HCT116 (cell line): Measurements from ENCODE around the gene ACACB. TPM values are rescaled to one million over a fixed set of nuclear protein-coding genes. Genes with fewer than 3 reads are reported as not detected.

Experiments
- ATAC-seq: fragments of 200-7000 bp; cut with Tn5 transposase; 2 replicates; pipeline ENCODE4 v1.9.1; 2020; ENCODE audit warnings: mild to moderate bottlenecking, moderate library complexity
- BruUV-seq: library from RNA; stranded (reverse); fragments of 400-500 nt; replicated peaks from 2 replicates; lab custom pipeline; 2021; lab: Mats Ljungman, UMichigan
- CTCF ChIA-PET: fragments of 300-600 bp; sonication (Branson Sonifier 250); formaldehyde crosslinking; loops from one replicate; lab custom pipeline; 2021; ENCODE audit warnings: antibody characterized with exemption; lab: Charles Lee
- POLR2A ChIA-PET: fragments of 300-600, 350-600 bp; sonication (Branson Sonifier 250); formaldehyde crosslinking; loops from one replicate; lab custom pipeline; 2021; ENCODE audit warnings: antibody characterized with exemption; lab: Charles Lee
- RAD21 ChIA-PET, 2 experiments: fragments of 300-600 bp; sonication (Branson Sonifier 250); formaldehyde crosslinking; loops; one replicate each; lab custom pipeline; 2023; ENCODE audit warnings: low total read pairs in 2 of 2; ENCODE audit not compliant: uncharacterized antibody in 2 of 2, unreplicated experiment in 2 of 2, low non-redundant PET in 1 of 2; lab: Charles Lee
- DNase-seq: peaks from one replicate; pipeline ENCODE4 v3.0.0-alpha.2; 2010; ENCODE audit warnings: low read depth, low spot score
- H2AFZ ChIP-seq: fragments of 200-600 bp; shearing (Covaris generic), sonication (generic); 2 replicates; pipeline ENCODE4 v1.6.1; 2017; ENCODE audit warnings: low read depth, mixed run types, mixed read lengths, antibody characterized with exemption, low read length; ENCODE audit not compliant: poor library complexity, severe bottlenecking
- H3K27ac ChIP-seq: 2 replicates; pipeline ENCODE4 v1.5.1; 2012; ENCODE audit warnings: low read depth, low read length
- H3K27me3 ChIP-seq: fragments of 200-600 bp; sonication (generic); 2 replicates; pipeline ENCODE4 v1.6.1; 2016; ENCODE audit warnings: mixed run types, low read length, mixed read lengths; ENCODE audit not compliant: insufficient read depth
- H3K36me3 ChIP-seq, 2 experiments: fragments of 200-500 bp in 1 of 2; fragments of 200-600 bp in 1 of 2; sonication (Bioruptor generic) in 1 of 2; sonication (generic) in 1 of 2; 2 replicates each; pipeline versions ENCODE4 v1.5.1 to v1.6.1; 2014 to 2016; ENCODE audit warnings: low read length in 2 of 2, inconsistent platforms in 1 of 2, mixed read lengths in 1 of 2, mixed run types in 1 of 2; ENCODE audit not compliant: insufficient read depth in 2 of 2, control insufficient read depth in 1 of 2
- H3K4me1 ChIP-seq, 2 experiments: fragments of 200-600 bp in 1 of 2; sonication (generic) in 1 of 2; 2 replicates each; pipeline versions ENCODE4 v1.5.1 to v1.6.1; 2012 to 2017; ENCODE audit warnings: low read length in 2 of 2, inconsistent platforms in 1 of 2, mild to moderate bottlenecking in 1 of 2, mixed read lengths in 1 of 2, mixed run types in 1 of 2, moderate library complexity in 1 of 2; ENCODE audit not compliant: insufficient read depth in 2 of 2, control insufficient read depth in 1 of 2
- H3K4me2 ChIP-seq: fragments of 200-600 bp; sonication (generic); 2 replicates; pipeline ENCODE4 v1.6.1; 2017; ENCODE audit warnings: mixed run types, low read length, mixed read lengths
- H3K4me3 ChIP-seq, 2 experiments: fragments of 200-600 bp in 1 of 2; sonication (generic) in 1 of 2; replicated peaks in 1 of 2; 2 replicates each; pipeline ENCODE4 v1.5.1; 2011 to 2016; ENCODE audit warnings: low read length in 2 of 2, control low read depth in 1 of 2, low read depth in 1 of 2, mild to moderate bottlenecking in 1 of 2, mixed read lengths in 1 of 2, mixed run types in 1 of 2
- H3K79me2 ChIP-seq: fragments of 200-600 bp; sonication (generic); 2 replicates; pipeline ENCODE4 v1.6.1; 2017; ENCODE audit warnings: mild to moderate bottlenecking, mixed run types, low read length, moderate library complexity, mixed read lengths; ENCODE audit not compliant: insufficient read depth
- H3K9ac ChIP-seq: fragments of 200-600 bp; sonication (generic); 2 replicates; pipeline ENCODE4 v1.6.1; 2016; ENCODE audit warnings: low read length, mixed read lengths
- H3K9me2 ChIP-seq: fragments of 200-600 bp; sonication (generic), shearing (Covaris generic); 2 replicates; pipeline ENCODE4 v1.6.1; 2017; ENCODE audit warnings: mixed run types, mild to moderate bottlenecking, moderate library complexity; ENCODE audit not compliant: insufficient read depth
- H3K9me3 ChIP-seq, 2 experiments: fragments of 200-500 bp in 1 of 2; fragments of 200-600 bp in 1 of 2; sonication (Bioruptor generic) in 1 of 2; sonication (generic) in 1 of 2; 2 replicates each; pipeline ENCODE4 v1.6.1; 2014 to 2017; ENCODE audit warnings: low read length in 2 of 2, mixed read lengths in 2 of 2, inconsistent platforms in 1 of 2, low read depth in 1 of 2, mild to moderate bottlenecking in 1 of 2, mixed run types in 1 of 2, moderate library complexity in 1 of 2; ENCODE audit not compliant: control insufficient read depth in 1 of 2, insufficient read depth in 1 of 2
- H4K20me1 ChIP-seq: fragments of 200-600 bp; sonication (generic), shearing (Covaris generic); 2 replicates; pipeline ENCODE4 v1.6.1; 2017; ENCODE audit warnings: mixed run types, mild to moderate bottlenecking, moderate library complexity; ENCODE audit not compliant: insufficient read depth
- CBX3 ChIP-seq: IDR thresholded peaks from 2 replicates; pipeline ENCODE4 v1.6.1; 2012; ENCODE audit warnings: low read depth
- CEBPB ChIP-seq: IDR thresholded peaks from 2 replicates; pipeline ENCODE4 v1.6.1; 2012; ENCODE audit warnings: low read depth
- ELF1 ChIP-seq: IDR thresholded peaks from 2 replicates; pipeline ENCODE4 v1.6.1; 2012; ENCODE audit warnings: low read depth, borderline replicate concordance
- EZH2 ChIP-seq: fragments of 200-600 bp; sonication (generic); IDR thresholded peaks from 2 replicates; pipeline ENCODE4 v1.6.1; 2017; ENCODE audit warnings: antibody characterized with exemption, mixed run types
- EZH2phosphoT487 ChIP-seq: fragments of 200-600 bp; IDR thresholded peaks from 2 replicates; pipeline ENCODE4 v1.6.1; 2018; ENCODE audit warnings: antibody characterized with exemption, borderline replicate concordance
- FOSL1 ChIP-seq: IDR thresholded peaks from 2 replicates; pipeline ENCODE4 v1.6.1; 2012; ENCODE audit warnings: low read depth
- JUND ChIP-seq: IDR thresholded peaks from 2 replicates; pipeline ENCODE4 v1.6.1; 2012
- POLR2A ChIP-seq: IDR thresholded peaks from 2 replicates; pipeline ENCODE4 v1.7.0; 2011; ENCODE audit warnings: borderline replicate concordance; ENCODE audit not compliant: insufficient read depth, insufficient read length; ENCODE audit errors: extremely low read depth
- POLR2AphosphoS5 ChIP-seq: IDR thresholded peaks from 2 replicates; pipeline ENCODE4 v1.6.1; 2011; ENCODE audit warnings: mild to moderate bottlenecking, low read depth, low read length, moderate library complexity
- RAD21 ChIP-seq: IDR thresholded peaks from 2 replicates; pipeline ENCODE4 v1.6.1; 2012; ENCODE audit warnings: low read depth, mild to moderate bottlenecking
- SIN3A ChIP-seq: IDR thresholded peaks from 2 replicates; pipeline ENCODE4 v1.6.1; 2012; ENCODE audit warnings: low read depth
- SP1 ChIP-seq: IDR thresholded peaks from 2 replicates; pipeline ENCODE4 v1.6.1; 2012; ENCODE audit warnings: low read depth
- SRF ChIP-seq: IDR thresholded peaks from 2 replicates; pipeline ENCODE4 v1.6.1; 2012; ENCODE audit warnings: low read depth
- TCF7L2 ChIP-seq: IDR thresholded peaks from 2 replicates; pipeline ENCODE4 v1.7.0; 2011; ENCODE audit warnings: borderline replicate concordance, inconsistent platforms; ENCODE audit not compliant: insufficient read depth, insufficient read length; ENCODE audit errors: extremely low read depth
- YY1 ChIP-seq: IDR thresholded peaks from 2 replicates; pipeline ENCODE4 v1.6.1; 2011; ENCODE audit warnings: low read length, low read depth, moderate library complexity, mild to moderate bottlenecking; ENCODE audit not compliant: insufficient replicate concordance; ENCODE audit errors: extremely low read depth
- ZFX ChIP-seq: fragments of 450-650 bp; IDR thresholded peaks from 2 replicates; pipeline ENCODE4 v1.6.1; 2017
- ZNF274 ChIP-seq: fragments of 200-500 bp; sonication (Bioruptor generic); IDR thresholded peaks from 2 replicates; pipeline ENCODE4 v1.6.1; 2014; ENCODE audit warnings: mild to moderate bottlenecking, low read depth, low read length, inconsistent platforms
- intact Hi-C: fragments of 100-400 bp; cut with micrococcal nuclease; formaldehyde crosslinking; loops from 2 replicates; pipeline ENCODE4 v1.10.0; 2022
- total RNA-seq: library from RNA; stranded (reverse); gene quantifications from one replicate; pipeline ENCODE4 v1.2.1, GENCODE V29; 2021; ENCODE audit not compliant: unreplicated experiment
- TF ChIP-seq, protein P1 (sequence below), 3 experiments: fragments of 200-600 bp in 1 of 3; sonication (generic) in 1 of 3; IDR thresholded peaks in 2 of 3; conservative IDR thresholded peaks in 1 of 3; 2 replicates each; pipeline ENCODE4 v1.5.1; 2012 to 2017; ENCODE audit warnings: low read depth in 2 of 3, low read length in 2 of 3, antibody characterized with exemption in 1 of 3, borderline replicate concordance in 1 of 3, control low read depth in 1 of 3, mild to moderate bottlenecking in 1 of 3, mixed read lengths in 1 of 3, mixed run types in 1 of 3, moderate library complexity in 1 of 3; ENCODE audit not compliant: insufficient read depth in 1 of 3
- TF ChIP-seq, protein P2 (sequence below): IDR thresholded peaks from 2 replicates; pipeline ENCODE4 v1.6.1; 2012; ENCODE audit warnings: low read depth
- TF ChIP-seq, protein P3 (sequence below): IDR thresholded peaks from 2 replicates; pipeline ENCODE4 v1.6.1; 2012

The ACACB gene
- total RNA-seq, 1 experiment from 2014 or later, result 11.1 TPM

DNA sequence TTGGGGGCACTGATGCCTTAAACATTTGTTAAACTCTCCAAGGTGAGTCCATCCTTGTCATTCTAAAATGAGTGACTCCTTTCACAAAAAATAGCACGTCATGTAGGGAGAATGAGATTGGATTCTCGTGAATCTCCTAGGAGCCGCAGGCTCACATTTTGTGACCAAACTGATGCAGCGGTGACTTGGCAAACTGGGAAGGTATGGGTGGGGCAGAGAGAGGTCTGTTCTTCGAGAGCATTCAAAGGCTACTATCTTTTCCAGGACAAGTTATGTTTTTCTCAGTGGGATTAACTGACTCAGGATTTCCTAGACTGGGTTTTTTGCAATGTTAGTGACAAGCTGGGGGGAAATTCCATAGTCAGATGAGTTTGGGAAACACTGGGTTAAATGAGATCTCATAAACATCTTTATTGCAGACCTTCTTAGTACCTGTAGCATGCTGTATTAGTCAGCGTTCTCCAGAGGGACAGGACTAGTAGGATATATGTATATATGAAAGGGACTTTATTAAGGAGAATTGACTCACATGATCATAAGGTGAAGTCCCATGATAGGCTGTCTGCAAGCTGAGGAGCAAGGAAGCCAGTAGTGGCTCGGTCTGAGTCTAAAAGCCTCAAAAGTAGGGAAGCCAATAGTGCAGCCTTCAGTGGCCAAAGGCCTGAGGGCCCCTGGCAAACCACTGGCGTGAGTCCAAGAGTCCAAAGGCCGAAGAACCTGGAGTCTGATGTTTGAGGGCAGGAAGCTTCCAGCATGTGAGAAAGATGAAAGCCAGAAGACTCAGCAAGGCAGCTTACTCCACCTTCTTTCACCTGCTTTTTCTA, 131.7 kb downstream of the ACACB start (continued):
- no peak for TF ChIP-seq SRF

DNA sequence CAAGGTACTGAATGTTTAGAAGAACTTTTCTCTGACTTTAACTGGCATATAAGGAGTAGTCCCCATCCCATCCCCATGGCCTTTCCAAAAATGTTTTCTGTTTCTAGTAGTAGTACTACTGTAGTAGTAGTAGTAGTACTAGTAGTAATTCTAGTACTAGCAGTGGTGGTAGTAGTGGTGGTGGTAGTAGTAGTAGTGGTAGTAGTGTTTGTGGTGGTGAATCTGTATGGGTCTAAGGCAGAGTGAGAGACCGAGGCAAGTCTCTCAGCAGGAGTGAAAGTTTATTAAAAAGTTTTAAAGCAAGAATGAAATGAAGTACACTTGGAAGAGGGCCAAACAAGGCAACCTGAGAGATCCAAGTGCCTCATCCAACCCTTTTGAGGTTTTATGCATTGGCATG, 134.1 kb downstream of the ACACB start:
- no peaks in the 10 kb centered on the region for H4K20me1 ChIP-seq
- H2AFZ ChIP-seq, result no peak overlapping the region
- no peaks in the 10 kb centered on the region for H3K36me3 ChIP-seq
- RAD21 ChIA-PET, result no interaction called here
- no TSS peak for BruUV-seq
- no peak overlapping the region for H3K4me2 ChIP-seq
- CTCF ChIA-PET, result no interaction called here
- peaks cover 7 to 9% of the 10 kb centered on the region in 2 experiments; a peak in 2 of 4 replicates for H3K9me3 ChIP-seq
- no peak overlapping the region for H3K27ac ChIP-seq
- no peak overlapping the region for H3K4me3 ChIP-seq
- TF ChIP-seq RAD21 (no peak), SRF (no peak), EZH2phosphoT487 (no peak), TCF7L2 (no peak), POLR2A (no peak), SP1 (no peak), POLR2AphosphoS5 (no peak), FOSL1 (no peak), SIN3A (no peak), ZFX (no peak), JUND (no peak), CBX3 (no peak), ZNF274 (no peak), YY1 (no peak), CEBPB (no peak), EZH2 (no peak), ELF1 (no peak)
- TF ChIP-seq, protein P1, sequence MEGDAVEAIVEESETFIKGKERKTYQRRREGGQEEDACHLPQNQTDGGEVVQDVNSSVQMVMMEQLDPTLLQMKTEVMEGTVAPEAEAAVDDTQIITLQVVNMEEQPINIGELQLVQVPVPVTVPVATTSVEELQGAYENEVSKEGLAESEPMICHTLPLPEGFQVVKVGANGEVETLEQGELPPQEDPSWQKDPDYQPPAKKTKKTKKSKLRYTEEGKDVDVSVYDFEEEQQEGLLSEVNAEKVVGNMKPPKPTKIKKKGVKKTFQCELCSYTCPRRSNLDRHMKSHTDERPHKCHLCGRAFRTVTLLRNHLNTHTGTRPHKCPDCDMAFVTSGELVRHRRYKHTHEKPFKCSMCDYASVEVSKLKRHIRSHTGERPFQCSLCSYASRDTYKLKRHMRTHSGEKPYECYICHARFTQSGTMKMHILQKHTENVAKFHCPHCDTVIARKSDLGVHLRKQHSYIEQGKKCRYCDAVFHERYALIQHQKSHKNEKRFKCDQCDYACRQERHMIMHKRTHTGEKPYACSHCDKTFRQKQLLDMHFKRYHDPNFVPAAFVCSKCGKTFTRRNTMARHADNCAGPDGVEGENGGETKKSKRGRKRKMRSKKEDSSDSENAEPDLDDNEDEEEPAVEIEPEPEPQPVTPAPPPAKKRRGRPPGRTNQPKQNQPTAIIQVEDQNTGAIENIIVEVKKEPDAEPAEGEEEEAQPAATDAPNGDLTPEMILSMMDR (IDR thresholded peaks at IDR 0.05 in 2 of 3, conservative IDR thresholded peaks at IDR 0.05 in 1 of 3; ENCODE audit: borderline replicate concordance in 1 of 3, insufficient read depth in 1 of 3, low read depth in 2 of 3, low read length in 2 of 3), result no peak
- TF ChIP-seq, protein P2, sequence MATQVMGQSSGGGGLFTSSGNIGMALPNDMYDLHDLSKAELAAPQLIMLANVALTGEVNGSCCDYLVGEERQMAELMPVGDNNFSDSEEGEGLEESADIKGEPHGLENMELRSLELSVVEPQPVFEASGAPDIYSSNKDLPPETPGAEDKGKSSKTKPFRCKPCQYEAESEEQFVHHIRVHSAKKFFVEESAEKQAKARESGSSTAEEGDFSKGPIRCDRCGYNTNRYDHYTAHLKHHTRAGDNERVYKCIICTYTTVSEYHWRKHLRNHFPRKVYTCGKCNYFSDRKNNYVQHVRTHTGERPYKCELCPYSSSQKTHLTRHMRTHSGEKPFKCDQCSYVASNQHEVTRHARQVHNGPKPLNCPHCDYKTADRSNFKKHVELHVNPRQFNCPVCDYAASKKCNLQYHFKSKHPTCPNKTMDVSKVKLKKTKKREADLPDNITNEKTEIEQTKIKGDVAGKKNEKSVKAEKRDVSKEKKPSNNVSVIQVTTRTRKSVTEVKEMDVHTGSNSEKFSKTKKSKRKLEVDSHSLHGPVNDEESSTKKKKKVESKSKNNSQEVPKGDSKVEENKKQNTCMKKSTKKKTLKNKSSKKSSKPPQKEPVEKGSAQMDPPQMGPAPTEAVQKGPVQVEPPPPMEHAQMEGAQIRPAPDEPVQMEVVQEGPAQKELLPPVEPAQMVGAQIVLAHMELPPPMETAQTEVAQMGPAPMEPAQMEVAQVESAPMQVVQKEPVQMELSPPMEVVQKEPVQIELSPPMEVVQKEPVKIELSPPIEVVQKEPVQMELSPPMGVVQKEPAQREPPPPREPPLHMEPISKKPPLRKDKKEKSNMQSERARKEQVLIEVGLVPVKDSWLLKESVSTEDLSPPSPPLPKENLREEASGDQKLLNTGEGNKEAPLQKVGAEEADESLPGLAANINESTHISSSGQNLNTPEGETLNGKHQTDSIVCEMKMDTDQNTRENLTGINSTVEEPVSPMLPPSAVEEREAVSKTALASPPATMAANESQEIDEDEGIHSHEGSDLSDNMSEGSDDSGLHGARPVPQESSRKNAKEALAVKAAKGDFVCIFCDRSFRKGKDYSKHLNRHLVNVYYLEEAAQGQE, result no peak
- TF ChIP-seq, protein P3, sequence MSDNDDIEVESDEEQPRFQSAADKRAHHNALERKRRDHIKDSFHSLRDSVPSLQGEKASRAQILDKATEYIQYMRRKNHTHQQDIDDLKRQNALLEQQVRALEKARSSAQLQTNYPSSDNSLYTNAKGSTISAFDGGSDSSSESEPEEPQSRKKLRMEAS, result no peak
- intact Hi-C loops, result no loop called here
- H3K9me2 ChIP-seq, result no peaks in the 10 kb centered on the region
- DNase-seq, result no peak
- no peaks in the 10 kb centered on the region for H3K27me3 ChIP-seq
- no peaks in the 10 kb centered on the region for H3K79me2 ChIP-seq
- no peak for ATAC-seq
- no peak overlapping the region for H3K9ac ChIP-seq
- POLR2A ChIA-PET, result no interaction called here
- peaks cover 0 to 8% of the 10 kb centered on the region in 2 experiments; a peak in 3 of 4 replicates for H3K4me1 ChIP-seq
